NB4 (cell line): ENCODE data around the gene GOSR2.

Experiments
- CTCF ChIP-seq: IDR thresholded peaks from one replicate; pipeline ENCODE4 v1.5.1; 2012; ENCODE audit warnings: low read depth, low read length
- POLR2A ChIP-seq: IDR thresholded peaks from 2 replicates; pipeline ENCODE4 v1.6.1; 2011; ENCODE audit warnings: mild to moderate bottlenecking; ENCODE audit not compliant: insufficient read length; ENCODE audit errors: extremely low read depth
- TF ChIP-seq, protein P1 (sequence below): IDR thresholded peaks from 2 replicates; pipeline ENCODE4 v1.6.1; 2011; ENCODE audit warnings: low read depth, low read length

GRCh38 chr17:46978489-46979146, 55.7 kb downstream of the GOSR2 start:
- TF ChIP-seq POLR2A, result no peak
- TF ChIP-seq CTCF, result no peak
- TF ChIP-seq, protein P1, sequence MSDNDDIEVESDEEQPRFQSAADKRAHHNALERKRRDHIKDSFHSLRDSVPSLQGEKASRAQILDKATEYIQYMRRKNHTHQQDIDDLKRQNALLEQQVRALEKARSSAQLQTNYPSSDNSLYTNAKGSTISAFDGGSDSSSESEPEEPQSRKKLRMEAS, result no peak
